Dendritic cell treated with granulocyte-macrophage colony-stimulating factor and Interleukin-4, amounts not matched to agents 40 ng/mL and 50 ng/mL, for 4 days (primary cell): ENCODE measurements around the gene FRMPD1.

ENCODE experiments used
- H3K27ac Mint-ChIP-seq: one replicate; pipeline ENCODE4 v1.8.0; 2022; ENCODE audit warnings: mild to moderate bottlenecking, mixed read lengths
- H3K27me3 Mint-ChIP-seq: one replicate; pipeline ENCODE4 v1.8.0; 2022; ENCODE audit warnings: mild to moderate bottlenecking, mixed read lengths
- H3K36me3 Mint-ChIP-seq: one replicate; pipeline ENCODE4 v1.8.0; 2022; ENCODE audit warnings: low read depth, mixed read lengths
- H3K4me1 Mint-ChIP-seq: one replicate; pipeline ENCODE4 v1.8.0; 2022; ENCODE audit warnings: low read depth, mixed read lengths
- H3K4me3 Mint-ChIP-seq: one replicate; pipeline ENCODE4 v1.8.0; 2022; ENCODE audit warnings: mild to moderate bottlenecking, moderate library complexity, mixed read lengths
- H3K9me3 Mint-ChIP-seq: one replicate; pipeline ENCODE4 v1.8.0; 2022; ENCODE audit warnings: mixed read lengths
- intact Hi-C: fragments of 100-400 bp; cut with micrococcal nuclease; formaldehyde crosslinking; loops from one replicate; pipeline ENCODE4 v1.15.0; 2022

FRMPD1 gene

DNA sequence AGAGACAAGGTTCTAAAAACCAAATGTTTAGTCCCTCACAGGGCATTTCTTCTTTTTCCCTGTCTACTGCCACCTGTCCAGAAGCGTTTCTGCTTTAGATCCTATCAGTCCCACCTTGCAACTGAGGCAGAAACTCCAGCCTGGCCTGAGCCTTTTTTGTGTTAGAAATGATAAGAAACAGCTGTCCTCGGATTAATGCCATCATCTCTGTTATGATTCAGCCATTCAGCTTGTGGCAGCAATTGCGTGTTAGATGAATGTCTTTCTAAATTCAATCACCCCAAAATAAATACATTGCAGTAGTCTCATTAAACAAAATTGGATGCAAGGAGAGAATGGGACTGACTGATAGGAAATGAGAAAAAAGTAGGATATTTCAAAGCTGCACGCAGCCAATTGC, 28.3 kb upstream of the FRMPD1 start:
- no peak overlapping the region for H3K27ac Mint-ChIP-seq
- H3K4me1 Mint-ChIP-seq = no peaks in the 10 kb centered on the region
- intact Hi-C loops = no loop called here
- H3K27me3 Mint-ChIP-seq = peaks cover 2% of the 10 kb centered on the region
- no peak overlapping the region for H3K4me3 Mint-ChIP-seq
- no peaks in the 10 kb centered on the region for H3K36me3 Mint-ChIP-seq
- no peaks in the 10 kb centered on the region for H3K9me3 Mint-ChIP-seq

DNA sequence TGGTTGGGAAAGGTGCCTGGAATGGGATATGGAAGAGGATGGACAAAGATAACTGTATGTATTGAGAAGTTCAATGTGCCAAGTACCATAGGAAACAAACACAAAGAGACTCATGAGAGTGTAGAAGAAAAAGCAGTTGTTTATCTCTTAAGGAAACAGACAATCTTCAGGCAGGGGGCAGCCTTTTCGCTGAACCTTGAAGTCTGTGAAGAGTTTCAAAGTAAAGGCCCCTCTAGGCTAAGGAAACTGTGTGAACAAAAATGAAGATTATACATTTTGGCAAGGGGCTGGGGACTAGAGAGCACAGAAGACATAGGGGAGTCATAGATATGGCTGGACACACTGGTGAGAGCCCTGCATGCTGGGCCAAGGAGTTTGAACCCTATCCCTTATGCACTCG, 27.5 kb upstream of the FRMPD1 start:
- H3K9me3 Mint-ChIP-seq = no peaks in the 10 kb centered on the region

DNA sequence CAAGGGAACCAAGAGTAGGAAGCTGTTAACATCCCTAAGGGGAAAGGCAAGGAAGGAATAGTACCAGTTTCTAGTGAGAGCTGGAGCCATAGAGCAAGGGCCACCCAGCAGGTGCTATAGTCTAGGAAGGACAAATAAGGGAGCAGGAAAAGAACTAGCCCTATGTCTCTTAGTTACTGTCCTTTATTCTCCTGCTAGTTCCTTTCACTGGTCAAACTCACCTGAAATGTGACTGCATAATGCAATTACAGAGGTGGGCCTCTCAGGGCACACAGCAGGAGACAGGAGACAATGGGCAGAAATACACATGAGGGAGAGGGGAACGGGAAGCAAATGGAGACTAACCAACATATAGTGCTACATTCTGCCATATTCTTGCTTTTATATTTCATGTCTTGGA, 26.7 kb upstream of the FRMPD1 start:
- H3K27me3 Mint-ChIP-seq = peaks cover 2% of the 10 kb centered on the region
- H3K27ac Mint-ChIP-seq = no peak overlapping the region
- H3K4me1 Mint-ChIP-seq = no peaks in the 10 kb centered on the region
- H3K4me3 Mint-ChIP-seq = no peak overlapping the region
- no peaks in the 10 kb centered on the region for H3K36me3 Mint-ChIP-seq
- intact Hi-C loops = no loop called here
- no peaks in the 10 kb centered on the region for H3K9me3 Mint-ChIP-seq

More for the DNA sequence above, 27.5 kb upstream of the FRMPD1 start:
- intact Hi-C loops = no loop called here
- no peak overlapping the region for H3K27ac Mint-ChIP-seq
- peaks cover 2% of the 10 kb centered on the region for H3K27me3 Mint-ChIP-seq
- H3K4me3 Mint-ChIP-seq = no peak overlapping the region
- no peaks in the 10 kb centered on the region for H3K4me1 Mint-ChIP-seq
- no peaks in the 10 kb centered on the region for H3K36me3 Mint-ChIP-seq

DNA sequence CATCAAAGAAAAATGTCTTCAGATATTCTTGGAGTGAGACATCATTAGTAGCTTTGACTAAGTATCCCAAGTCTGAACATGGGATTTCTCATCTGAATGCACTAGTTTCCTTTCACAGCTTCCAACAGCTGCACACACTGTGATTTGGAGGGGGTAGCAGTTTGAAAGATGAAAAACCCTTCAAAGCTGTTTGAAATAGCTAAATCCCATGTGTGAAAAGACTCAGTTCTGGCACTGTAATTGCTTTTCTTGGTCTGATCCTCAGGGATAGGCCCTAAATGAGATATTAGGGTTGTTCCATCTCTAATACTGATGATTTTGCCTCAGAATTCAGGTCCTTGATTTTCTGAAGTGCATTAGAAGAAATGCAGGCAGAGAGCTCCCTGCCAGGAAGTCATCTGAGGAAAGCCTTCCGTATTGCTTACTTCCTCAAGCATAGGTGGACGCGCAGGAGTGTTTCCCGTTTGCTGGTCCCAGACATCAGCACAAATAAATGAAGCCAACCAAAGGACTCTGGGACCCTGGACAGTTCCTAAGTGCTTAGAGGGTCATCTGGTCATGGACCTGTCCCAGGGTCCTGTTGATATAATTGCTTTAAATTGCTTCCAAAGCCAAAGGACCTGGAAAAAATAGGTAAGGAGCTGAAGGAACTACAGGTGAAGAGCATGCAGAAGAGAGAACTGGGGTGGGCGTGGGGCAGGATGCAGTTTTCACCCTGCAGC, 25.6 kb upstream of the FRMPD1 start:
- H3K36me3 Mint-ChIP-seq = no peaks in the 10 kb centered on the region
- H3K4me3 Mint-ChIP-seq = no peak overlapping the region
- no peaks in the 10 kb centered on the region for H3K4me1 Mint-ChIP-seq
- H3K27ac Mint-ChIP-seq = no peak overlapping the region
- H3K9me3 Mint-ChIP-seq = no peaks in the 10 kb centered on the region
- H3K27me3 Mint-ChIP-seq = peaks cover 2% of the 10 kb centered on the region
- intact Hi-C loops = no loop called here

DNA sequence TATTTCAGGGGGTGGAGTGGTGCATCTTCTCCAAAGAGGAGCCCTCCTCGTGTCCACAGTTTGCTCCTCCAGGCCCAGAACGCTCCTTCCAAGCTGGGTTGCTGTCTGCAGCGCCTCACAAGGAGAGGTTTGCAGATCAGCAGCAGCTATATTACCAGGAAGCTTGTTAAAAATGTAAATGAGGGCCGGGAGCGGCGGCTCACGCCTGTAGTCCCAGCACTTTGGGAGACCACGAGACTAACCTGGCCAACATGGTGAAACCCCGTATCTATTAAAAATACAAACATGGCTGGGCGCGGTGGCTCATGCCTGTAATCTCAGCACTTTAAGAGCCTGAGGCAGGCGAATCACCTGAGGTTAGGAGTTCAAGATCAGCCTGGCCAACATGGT, 25.0 kb upstream of the FRMPD1 start:
- Mint-ChIP-seq H3K36me3 (no peaks in the 10 kb centered on the region), H3K9me3 (no peaks in the 10 kb centered on the region), H3K27ac (no peak overlapping the region), H3K4me3 (no peak overlapping the region), H3K4me1 (no peaks in the 10 kb centered on the region), H3K27me3 (peaks cover 2% of the 10 kb centered on the region)
- intact Hi-C loops = no loop called here

DNA sequence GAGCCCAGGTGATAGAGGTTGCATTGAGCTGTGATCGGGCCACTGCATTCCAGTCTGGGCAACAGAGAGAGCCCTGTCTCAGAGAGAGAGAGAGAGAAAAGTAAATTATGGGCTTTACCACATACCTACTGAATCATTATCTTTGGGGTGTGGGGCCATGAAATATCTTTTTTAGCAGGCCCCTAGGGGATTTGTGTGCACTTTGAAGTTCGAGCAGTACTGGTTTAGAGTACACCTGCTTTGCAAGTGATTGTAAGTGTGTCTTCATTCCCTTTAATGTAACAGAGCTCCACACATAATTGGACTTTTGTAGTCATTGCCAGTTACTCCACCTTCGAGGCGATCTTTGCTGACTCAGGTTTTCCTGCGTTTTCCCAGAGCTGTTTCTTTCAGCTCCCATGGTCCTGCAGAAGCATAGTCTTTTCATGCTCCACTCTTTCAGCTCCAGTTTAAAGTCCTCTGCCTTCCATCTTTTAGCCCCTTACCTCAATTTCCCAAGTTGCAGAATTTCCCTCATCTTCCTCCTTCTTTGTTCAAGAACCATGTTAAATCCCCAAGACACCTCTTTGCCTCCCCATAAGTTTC, 24.0 kb upstream of the FRMPD1 start:
- Mint-ChIP-seq H3K27me3 (peaks cover 2% of the 10 kb centered on the region), H3K9me3 (no peaks in the 10 kb centered on the region), H3K4me3 (no peak overlapping the region), H3K4me1 (no peaks in the 10 kb centered on the region), H3K36me3 (no peaks in the 10 kb centered on the region), H3K27ac (no peak overlapping the region)
- intact Hi-C loops = no loop called here

DNA sequence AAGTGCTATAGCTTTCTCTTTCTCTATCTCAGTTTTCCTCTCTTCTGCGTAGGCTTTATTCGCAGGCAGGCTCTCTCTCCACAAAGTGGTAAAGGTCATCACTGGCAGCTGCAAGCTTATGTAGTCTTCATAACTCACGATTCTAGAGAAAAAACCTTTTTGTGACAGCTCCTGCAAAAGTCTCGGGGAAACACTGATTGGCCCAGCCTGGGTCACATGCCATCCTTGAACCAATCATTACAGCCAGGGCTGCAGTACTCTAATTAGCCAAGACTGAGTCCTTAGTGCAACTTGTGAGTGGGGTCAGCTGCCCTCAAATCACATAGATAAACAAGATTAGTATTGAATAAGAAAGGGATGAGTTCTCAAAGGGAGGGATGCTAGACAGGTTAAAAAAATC, 18.3 kb upstream of the FRMPD1 start:
- H3K27ac Mint-ChIP-seq = no peak overlapping the region
- intact Hi-C loops = loop anchor here (5.0 kb wide), 1 partner anchor 625 kb away; no protein-coding TSS in a partner anchor

DNA sequence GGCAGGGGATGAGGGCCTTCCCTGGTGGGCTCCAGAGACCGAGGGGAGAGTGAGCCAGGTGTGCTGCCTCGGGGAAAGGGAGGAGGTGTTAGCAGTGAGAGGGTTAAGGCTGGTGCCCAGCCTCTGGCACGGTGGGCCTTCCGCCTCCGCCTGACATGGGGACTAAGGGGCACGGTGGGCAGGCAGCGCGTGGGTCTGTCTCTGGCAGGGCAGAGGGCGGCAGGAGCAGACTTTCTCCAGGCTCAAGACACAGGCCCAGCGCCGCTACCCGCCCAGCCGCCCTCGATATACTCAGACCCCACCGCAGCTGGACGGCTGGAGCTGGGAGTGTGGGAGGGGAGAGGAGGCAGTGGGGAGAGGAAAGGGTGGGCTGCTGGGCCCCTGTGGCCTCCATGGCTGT, 14.9 kb upstream of the FRMPD1 start:
- Mint-ChIP-seq H3K27me3 (peaks cover 9% of the 10 kb centered on the region), H3K36me3 (no peaks in the 10 kb centered on the region), H3K27ac (no peak overlapping the region), H3K4me1 (no peaks in the 10 kb centered on the region), H3K4me3 (no peak overlapping the region), H3K9me3 (no peaks in the 10 kb centered on the region)
- intact Hi-C loops = no loop called here

More for the DNA sequence above, 18.3 kb upstream of the FRMPD1 start:
- peaks cover 7% of the 10 kb centered on the region for H3K27me3 Mint-ChIP-seq
- H3K4me1 Mint-ChIP-seq = no peaks in the 10 kb centered on the region
- H3K36me3 Mint-ChIP-seq = no peaks in the 10 kb centered on the region
- no peaks in the 10 kb centered on the region for H3K9me3 Mint-ChIP-seq
- no peak overlapping the region for H3K4me3 Mint-ChIP-seq

DNA sequence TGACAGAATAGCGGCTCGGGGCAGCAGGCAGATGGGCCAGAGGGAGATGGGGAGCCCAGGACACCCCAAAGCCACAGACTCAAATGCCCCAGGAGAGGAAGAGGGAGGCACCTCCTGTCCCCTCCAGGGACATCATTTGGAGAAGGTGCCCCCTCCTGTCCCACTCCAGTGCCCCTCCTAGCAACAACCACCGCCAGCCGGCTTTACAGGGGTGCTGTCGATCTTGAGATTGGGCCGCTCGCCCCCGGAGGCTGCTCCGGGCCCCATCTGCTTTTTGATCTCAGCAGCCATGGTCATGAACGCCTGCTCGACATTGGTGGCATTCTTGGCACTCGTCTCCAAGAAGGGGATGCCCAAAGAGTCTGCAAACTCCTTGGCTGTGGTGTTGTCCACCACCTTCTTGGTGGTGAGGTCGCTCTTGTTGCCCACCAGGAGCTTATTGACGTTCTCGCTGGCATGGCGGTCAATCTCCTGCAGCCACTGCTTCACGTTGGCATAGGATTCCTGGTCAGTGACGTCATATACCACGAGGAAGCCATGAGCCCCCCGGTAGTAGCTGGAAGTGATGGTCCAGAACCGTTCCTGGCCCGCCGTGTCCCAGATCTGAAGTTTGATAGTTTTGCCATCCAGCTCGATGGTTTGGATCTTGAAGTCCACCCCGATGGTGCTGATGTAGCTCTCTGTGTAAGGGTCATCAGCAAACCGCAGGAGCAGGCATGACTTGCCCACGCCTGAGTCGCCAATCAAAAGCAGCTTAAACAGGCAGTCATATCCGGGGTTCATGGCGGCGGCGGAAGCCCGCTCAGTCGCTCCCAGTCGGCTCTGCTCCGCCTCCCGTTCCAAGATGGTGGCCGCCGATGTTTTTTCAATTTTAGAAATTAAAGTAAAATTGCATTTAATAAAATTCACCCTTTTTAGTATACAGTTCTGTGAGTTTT, 14.0 kb upstream of the FRMPD1 start:
- no peaks in the 10 kb centered on the region for H3K36me3 Mint-ChIP-seq
- no peak overlapping the region for H3K27ac Mint-ChIP-seq
- H3K4me3 Mint-ChIP-seq = no peak overlapping the region
- peaks cover 9% of the 10 kb centered on the region for H3K27me3 Mint-ChIP-seq
- H3K4me1 Mint-ChIP-seq = no peaks in the 10 kb centered on the region
- no peaks in the 10 kb centered on the region for H3K9me3 Mint-ChIP-seq
- intact Hi-C loops = no loop called here

DNA sequence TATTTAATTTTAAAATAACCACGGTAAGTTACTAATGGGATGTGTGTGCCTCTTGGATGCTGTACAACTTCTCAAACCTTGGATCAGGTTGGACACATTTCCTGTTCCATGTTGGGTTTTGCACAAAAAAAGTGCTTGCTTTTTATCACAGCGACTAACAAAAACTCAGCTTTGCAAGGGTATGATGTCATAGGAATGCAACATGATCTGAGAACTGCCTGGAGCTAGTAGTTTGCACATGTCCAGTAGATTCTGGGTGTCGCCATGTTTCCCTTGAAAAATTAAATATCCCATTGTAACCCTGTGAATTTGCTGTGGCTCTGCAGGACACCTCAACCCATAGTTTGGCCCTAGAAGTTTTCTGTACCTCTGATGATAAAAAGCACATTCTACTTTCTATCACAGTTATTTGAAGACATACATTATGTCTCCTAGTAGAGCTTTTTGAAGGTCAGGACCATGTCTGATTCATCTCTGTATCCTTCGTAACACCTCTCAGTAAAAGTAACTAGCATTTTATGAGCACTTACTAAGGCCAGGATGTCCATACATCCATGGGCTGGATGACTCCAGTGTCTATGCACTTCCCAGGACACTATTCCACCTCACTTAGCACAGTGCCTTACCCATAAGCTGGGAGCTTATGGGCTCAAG, 11.5 kb upstream of the FRMPD1 start:
- intact Hi-C loops = no loop called here
- Mint-ChIP-seq H3K27ac (no peak overlapping the region), H3K9me3 (no peaks in the 10 kb centered on the region)

DNA sequence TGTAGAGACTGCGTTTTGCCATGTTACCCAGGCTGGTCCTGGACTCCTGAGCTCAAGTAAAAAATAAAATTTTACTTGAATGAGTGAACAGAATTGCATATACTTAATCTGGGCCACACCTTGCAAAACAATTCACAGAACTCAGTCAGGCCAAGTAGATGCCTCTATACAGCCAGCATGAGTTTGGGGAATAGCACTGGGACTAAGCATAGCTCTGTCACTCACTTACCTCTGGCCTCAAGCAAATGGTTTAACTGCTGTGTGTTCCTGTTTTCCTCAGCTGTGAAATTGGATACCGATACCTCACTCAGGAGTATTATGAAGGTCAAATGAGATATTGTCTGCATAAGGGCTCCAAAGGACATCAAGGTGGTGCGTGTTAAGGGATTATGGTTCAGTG, 10.9 kb upstream of the FRMPD1 start:
- no peak overlapping the region for H3K27ac Mint-ChIP-seq
- no peaks in the 10 kb centered on the region for H3K4me1 Mint-ChIP-seq
- intact Hi-C loops = no loop called here

More for the DNA sequence above, 11.5 kb upstream of the FRMPD1 start:
- Mint-ChIP-seq H3K36me3 (no peaks in the 10 kb centered on the region), H3K4me3 (no peak overlapping the region), H3K4me1 (no peaks in the 10 kb centered on the region), H3K27me3 (peaks cover 14% of the 10 kb centered on the region)

DNA sequence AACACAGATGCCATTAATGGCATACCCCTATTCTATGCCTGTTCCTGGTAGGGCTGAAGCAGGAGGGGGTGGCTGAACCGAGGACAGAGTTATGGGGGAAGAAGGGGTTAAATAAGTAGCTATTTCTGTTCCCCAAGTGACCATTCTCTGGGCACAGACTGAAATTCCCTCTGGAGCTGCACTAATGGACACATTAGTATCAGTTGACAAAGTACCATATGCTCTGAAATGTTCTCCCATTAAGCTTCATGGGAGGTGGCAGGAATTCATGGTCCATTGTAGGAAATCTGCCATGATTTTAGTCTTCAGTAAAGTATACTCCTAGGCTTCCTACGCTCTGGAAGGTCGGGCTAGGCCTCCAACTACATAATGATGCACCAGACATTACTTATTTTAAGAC, 10.5 kb upstream of the FRMPD1 start:
- intact Hi-C loops = no loop called here
- no peaks in the 10 kb centered on the region for H3K9me3 Mint-ChIP-seq
- peaks cover 17% of the 10 kb centered on the region for H3K27me3 Mint-ChIP-seq
- H3K4me1 Mint-ChIP-seq = no peaks in the 10 kb centered on the region
- H3K4me3 Mint-ChIP-seq = no peak overlapping the region
- no peaks in the 10 kb centered on the region for H3K36me3 Mint-ChIP-seq
- H3K27ac Mint-ChIP-seq = no peak overlapping the region

More for the DNA sequence above, 10.9 kb upstream of the FRMPD1 start:
- H3K4me3 Mint-ChIP-seq = no peak overlapping the region
- no peaks in the 10 kb centered on the region for H3K9me3 Mint-ChIP-seq
- no peaks in the 10 kb centered on the region for H3K36me3 Mint-ChIP-seq
- peaks cover 15% of the 10 kb centered on the region for H3K27me3 Mint-ChIP-seq

DNA sequence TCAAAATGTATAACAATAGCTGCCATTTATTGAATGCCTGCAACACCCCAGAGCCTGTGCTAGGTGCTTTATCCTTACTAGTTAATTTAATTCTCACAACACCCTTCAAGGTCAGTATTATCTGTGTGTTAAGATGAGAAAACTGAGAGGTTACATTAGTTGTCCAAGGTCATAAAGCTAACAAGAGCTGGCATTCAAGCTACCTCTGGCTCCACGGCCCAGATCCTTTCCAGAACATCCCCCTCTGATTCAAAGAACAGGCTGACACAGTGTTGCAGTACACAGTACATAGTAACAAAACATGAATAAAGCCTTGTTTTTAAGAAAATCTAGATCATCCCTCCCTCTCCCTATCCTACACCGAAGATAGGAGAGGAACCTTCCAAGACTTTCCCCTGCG, 9.4 kb upstream of the FRMPD1 start:
- Mint-ChIP-seq H3K9me3 (no peaks in the 10 kb centered on the region), H3K27ac (no peak overlapping the region), H3K27me3 (peaks cover 13% of the 10 kb centered on the region), H3K4me1 (no peaks in the 10 kb centered on the region), H3K4me3 (no peak overlapping the region), H3K36me3 (no peaks in the 10 kb centered on the region)
- intact Hi-C loops = no loop called here

DNA sequence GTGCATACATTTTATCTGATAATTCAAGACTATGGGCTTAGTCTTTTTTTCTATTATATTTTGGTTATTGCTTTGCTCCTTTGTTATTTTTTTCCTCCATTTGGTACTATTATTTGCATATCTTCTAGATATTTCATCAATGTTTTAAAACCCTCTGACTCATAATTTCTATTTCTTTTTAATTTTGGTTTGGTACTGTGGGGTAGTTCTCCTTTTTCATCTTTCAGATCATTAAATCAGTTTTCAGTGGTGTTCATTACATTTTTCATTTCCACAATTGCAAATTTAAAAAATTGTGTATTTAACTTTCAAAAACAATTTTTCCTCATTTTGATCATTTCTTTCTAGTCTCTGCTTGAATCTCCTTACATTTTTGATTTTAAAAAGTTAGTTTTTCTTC, 7.5 kb upstream of the FRMPD1 start:
- no peak overlapping the region for H3K27ac Mint-ChIP-seq
- H3K9me3 Mint-ChIP-seq = no peaks in the 10 kb centered on the region
- intact Hi-C loops = no loop called here
- no peak overlapping the region for H3K4me3 Mint-ChIP-seq
- no peaks in the 10 kb centered on the region for H3K4me1 Mint-ChIP-seq
- no peaks in the 10 kb centered on the region for H3K36me3 Mint-ChIP-seq
- peaks cover 25% of the 10 kb centered on the region for H3K27me3 Mint-ChIP-seq
